Prostate gland (tissue), 2 donors: ENCODE results near the gene HMGCS2.

Experiments used
- CTCF ChIP-seq, 4 experiments: fragments of 200-600 bp in 2 of 4; fragments of 450-650 bp in 2 of 4; sonication (generic) in 2 of 4; IDR thresholded peaks; 1 replicate in 3 of 4; 2 replicates in 1 of 4; pipeline ENCODE4 v1.5.1; 2016 to 2019; ENCODE audit warnings: antibody characterized with exemption in 4 of 4, mild to moderate bottlenecking in 2 of 4, moderate library complexity in 2 of 4
- POLR2A ChIP-seq: fragments of 450-650 bp; IDR thresholded peaks from one replicate; pipeline ENCODE4 v1.6.1; 2016; ENCODE audit warnings: antibody characterized with exemption, mild to moderate bottlenecking
- POLR2AphosphoS5 ChIP-seq: sonication (generic); formaldehyde crosslinking; IDR thresholded peaks from one replicate; pipeline ENCODE4 v1.6.1; 2017; ENCODE audit warnings: antibody characterized with exemption

- TF ChIP-seq CTCF (IDR thresholded peaks at IDR 0.05) (no peak), POLR2AphosphoS5 (no peak), POLR2A (no peak)
Measured at GRCh38 chr1:119740896-119741780, 27.6 kb downstream of the HMGCS2 start.
